AG04449 (cell line): ENCODE measurements around the gene CTSE.

Experiments
- CTCF ChIA-PET: fragments of 350-600 bp; formaldehyde crosslinking; extraction: SDS; loops from one replicate; lab custom pipeline; 2021; ENCODE audit warnings: antibody characterized with exemption; lab: Yijun Ruan, JAX
- POLR2A ChIA-PET: fragments of 400-600, 350-600 bp; formaldehyde crosslinking; extraction: SDS; loops from one replicate; lab custom pipeline; 2020; ENCODE audit warnings: antibody characterized with exemption, inconsistent platforms; lab: Yijun Ruan, JAX
- DNase-seq: peaks from one replicate; pipeline ENCODE4 v3.0.0-alpha.2; 2010; ENCODE audit warnings: low read depth, low spot score
- H3K4me3 ChIP-seq: 2 replicates; pipeline ENCODE4 v1.5.1; 2011; ENCODE audit warnings: low read depth, mild to moderate bottlenecking, control low read depth, low read length
- CTCF ChIP-seq: IDR thresholded peaks from one replicate; pipeline ENCODE4 v1.5.1; 2011; ENCODE audit warnings: mild to moderate bottlenecking, moderate library complexity, low read length, control low read depth, inconsistent platforms; ENCODE audit not compliant: insufficient read depth; ENCODE audit errors: missing control alignments

CTSE gene

GRCh38 chr1:205971082-205971481 is 52.6 kb downstream of the CTSE start:
- no peak for DNase-seq
- no peak for TF ChIP-seq CTCF
- ChIA-PET CTCF (interaction anchor here (1.0 to 16.0 kb wide), 12 partner anchors 7 to 313 kb away, joined by 3 to 171 read pairs (median 5); no protein-coding TSS in a partner anchor), POLR2A (no interaction called here)
- no peak overlapping the region for H3K4me3 ChIP-seq

GRCh38 chr1:205970486-205970885 is 53.2 kb downstream of the CTSE start:
- ChIA-PET CTCF (interaction anchor here (1.0 to 16.0 kb wide), 8 partner anchors 8 to 312 kb away, joined by 3 to 171 read pairs (median 11); no protein-coding TSS in a partner anchor), POLR2A (no interaction called here)
- no peak for DNase-seq

GRCh38 chr1:205969229-205969628 is 54.5 kb downstream of the CTSE start:
- no peak for DNase-seq
- ChIA-PET CTCF (interaction anchor here (0.7 to 16.0 kb wide), 7 partner anchors 9 to 310 kb away, joined by 3 to 171 read pairs (median 15); no protein-coding TSS in a partner anchor), POLR2A (no interaction called here)
- H3K4me3 ChIP-seq: no peak overlapping the region
- TF ChIP-seq CTCF: no peak

More at GRCh38 chr1:205970486-205970885, 53.2 kb downstream of the CTSE start:
- no peak for TF ChIP-seq CTCF
- no peak overlapping the region for H3K4me3 ChIP-seq

GRCh38 chr1:205967554-205968335 is 56.0 kb downstream of the CTSE start:
- POLR2A ChIA-PET: no interaction called here
- no peak for DNase-seq
- CTCF ChIA-PET: interaction anchor here (0.7 to 16.0 kb wide), 8 partner anchors 11 to 309 kb away, joined by 3 to 171 read pairs (median 10); no protein-coding TSS in a partner anchor
- H3K4me3 ChIP-seq: no peak overlapping the region
- no peak for TF ChIP-seq CTCF

GRCh38 chr1:205965036-205965884 is 58.4 kb downstream of the CTSE start:
- H3K4me3 ChIP-seq: no peak overlapping the region
- ChIA-PET CTCF (interaction anchor here (0.9 to 16.0 kb wide), 9 partner anchors 13 to 173 kb away, joined by 3 to 171 read pairs (median 4); no protein-coding TSS in a partner anchor), POLR2A (no interaction called here)
- DNase-seq: no peak
- no peak for TF ChIP-seq CTCF
